ENCODE measurements around the gene KCNG2.

The KCNG2 gene

GRCh38 chr18:79769698-79770500 lies 27.8 kb upstream of the KCNG2 start:
- no peak for DNase-seq

GRCh38 chr18:79770501-79770815 lies 27.3 kb upstream of the KCNG2 start:
- DNase-seq = no peak

- no peak for DNase-seq
Observed at GRCh38 chr18:79770826-79771225, 26.9 kb upstream of the KCNG2 start.

GRCh38 chr18:79771446-79772107 lies 26.2 kb upstream of the KCNG2 start:
- DNase-seq = no peak

- no peak for DNase-seq
Observed at GRCh38 chr18:79772108-79772864, 25.5 kb upstream of the KCNG2 start.

GRCh38 chr18:79772865-79773696 lies 24.7 kb upstream of the KCNG2 start:
- no peak for DNase-seq

GRCh38 chr18:79774111-79774510 lies 23.6 kb upstream of the KCNG2 start:
- DNase-seq = no peak

GRCh38 chr18:79775441-79776221 lies 22.1 kb upstream of the KCNG2 start:
- no peak for DNase-seq

- DNase-seq = no peak
Observed at GRCh38 chr18:79776674-79777073, 21.1 kb upstream of the KCNG2 start.

GRCh38 chr18:79778291-79778791 lies 19.4 kb upstream of the KCNG2 start:
- no peak for DNase-seq

- no peak for DNase-seq
Observed at GRCh38 chr18:79779021-79779699, 18.6 kb upstream of the KCNG2 start.

- DNase-seq = no peak
Observed at GRCh38 chr18:79779700-79780190, 18.0 kb upstream of the KCNG2 start.

GRCh38 chr18:79780547-79780946 lies 17.2 kb upstream of the KCNG2 start:
- no peak for DNase-seq

- no peak for DNase-seq
Observed at GRCh38 chr18:79781331-79781941, 16.3 kb upstream of the KCNG2 start.

GRCh38 chr18:79782566-79783308 lies 15.0 kb upstream of the KCNG2 start:
- DNase-seq = no peak

GRCh38 chr18:79784071-79784913 lies 13.4 kb upstream of the KCNG2 start:
- DNase-seq = no peak

- no peak for DNase-seq
Observed at GRCh38 chr18:79784965-79785770, 12.6 kb upstream of the KCNG2 start.

- no peak for DNase-seq
Observed at GRCh38 chr18:79785831-79786230, 11.9 kb upstream of the KCNG2 start.
